Mesothelial cell of epicardium (in vitro differentiated cells): Measurements from ENCODE around the gene NUP62CL. TPM values are rescaled to one million over a fixed set of nuclear protein-coding genes. Genes with fewer than 3 reads are reported as not detected.
"Not testable (repeated sequence)": the region's sequence is repeated elsewhere in the genome, so short reads cannot be mapped to it uniquely, and the experiment has no call there.

Source experiments
- DNase-seq, 2 experiments: peaks; one replicate each; pipeline ENCODE4 v3.0.0; 2021; ENCODE audit warnings: low spot score in 2 of 2; ENCODE audit not compliant: unreplicated experiment in 2 of 2
- H3K27ac Mint-ChIP-seq: 2 replicates; pipeline ENCODE4 v1.8.0; 2021; ENCODE audit warnings: mixed read lengths
- H3K27me3 Mint-ChIP-seq: 2 replicates; pipeline ENCODE4 v1.8.0; 2021; ENCODE audit warnings: low read depth, mixed read lengths
- H3K36me3 Mint-ChIP-seq: 2 replicates; pipeline ENCODE4 v1.8.0; 2021; ENCODE audit warnings: mixed read lengths
- H3K4me1 Mint-ChIP-seq: 2 replicates; pipeline ENCODE4 v1.8.0; 2021; ENCODE audit warnings: mixed read lengths
- H3K4me3 Mint-ChIP-seq: 2 replicates; pipeline ENCODE4 v1.8.0; 2021; ENCODE audit warnings: mild to moderate bottlenecking, moderate library complexity, mixed read lengths
- H3K9me3 Mint-ChIP-seq: 2 replicates; pipeline ENCODE4 v1.8.0; 2021; ENCODE audit warnings: mixed read lengths
- total RNA-seq: library from RNA; stranded (reverse); gene quantifications from 3 replicates; pipeline ENCODE4 v1.2.1, GENCODE V29; 2021
- TF ChIP-seq, protein P1 (sequence below): fragments of 200-600 bp; sonication (generic); IDR thresholded peaks from one replicate; pipeline ENCODE4 v1.5.0; 2021; ENCODE audit warnings: antibody characterized with exemption; ENCODE audit not compliant: unreplicated experiment

NUP62CL gene
- total RNA-seq, 1 donor from 2014 or later, result 4.0 TPM

DNA sequence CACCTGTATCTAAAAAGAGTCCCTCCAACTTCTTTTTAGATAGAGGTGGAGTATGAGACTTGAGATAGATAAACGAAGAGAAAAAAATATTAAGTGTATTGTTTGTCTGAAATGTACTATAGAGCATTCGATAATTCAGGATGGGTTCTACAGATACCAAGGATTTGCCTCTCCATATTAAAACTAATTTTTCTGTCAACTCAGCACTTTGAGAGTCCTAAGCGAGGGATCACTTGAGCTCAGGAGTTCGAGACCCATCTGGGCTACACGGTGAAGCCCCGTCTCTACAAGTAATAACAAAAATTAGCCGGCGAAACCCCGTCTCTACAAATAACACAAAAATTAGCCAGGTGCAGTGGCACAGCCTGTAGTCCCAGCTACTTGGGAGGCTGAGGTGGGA, 1.7 kb upstream of the NUP62CL start:
- H3K4me1 Mint-ChIP-seq, result peaks cover 6% of the 10 kb centered on the region
- TF ChIP-seq, protein P1, sequence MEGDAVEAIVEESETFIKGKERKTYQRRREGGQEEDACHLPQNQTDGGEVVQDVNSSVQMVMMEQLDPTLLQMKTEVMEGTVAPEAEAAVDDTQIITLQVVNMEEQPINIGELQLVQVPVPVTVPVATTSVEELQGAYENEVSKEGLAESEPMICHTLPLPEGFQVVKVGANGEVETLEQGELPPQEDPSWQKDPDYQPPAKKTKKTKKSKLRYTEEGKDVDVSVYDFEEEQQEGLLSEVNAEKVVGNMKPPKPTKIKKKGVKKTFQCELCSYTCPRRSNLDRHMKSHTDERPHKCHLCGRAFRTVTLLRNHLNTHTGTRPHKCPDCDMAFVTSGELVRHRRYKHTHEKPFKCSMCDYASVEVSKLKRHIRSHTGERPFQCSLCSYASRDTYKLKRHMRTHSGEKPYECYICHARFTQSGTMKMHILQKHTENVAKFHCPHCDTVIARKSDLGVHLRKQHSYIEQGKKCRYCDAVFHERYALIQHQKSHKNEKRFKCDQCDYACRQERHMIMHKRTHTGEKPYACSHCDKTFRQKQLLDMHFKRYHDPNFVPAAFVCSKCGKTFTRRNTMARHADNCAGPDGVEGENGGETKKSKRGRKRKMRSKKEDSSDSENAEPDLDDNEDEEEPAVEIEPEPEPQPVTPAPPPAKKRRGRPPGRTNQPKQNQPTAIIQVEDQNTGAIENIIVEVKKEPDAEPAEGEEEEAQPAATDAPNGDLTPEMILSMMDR, result no peak
- H3K4me3 Mint-ChIP-seq, result no peak overlapping the region
- no peak overlapping the region for H3K27ac Mint-ChIP-seq
- H3K9me3 Mint-ChIP-seq, result peaks cover 11% of the 10 kb centered on the region
- DNase-seq, result no peak
- H3K27me3 Mint-ChIP-seq, result no peaks in the 10 kb centered on the region
- H3K36me3 Mint-ChIP-seq, result no peaks in the 10 kb centered on the region

DNA sequence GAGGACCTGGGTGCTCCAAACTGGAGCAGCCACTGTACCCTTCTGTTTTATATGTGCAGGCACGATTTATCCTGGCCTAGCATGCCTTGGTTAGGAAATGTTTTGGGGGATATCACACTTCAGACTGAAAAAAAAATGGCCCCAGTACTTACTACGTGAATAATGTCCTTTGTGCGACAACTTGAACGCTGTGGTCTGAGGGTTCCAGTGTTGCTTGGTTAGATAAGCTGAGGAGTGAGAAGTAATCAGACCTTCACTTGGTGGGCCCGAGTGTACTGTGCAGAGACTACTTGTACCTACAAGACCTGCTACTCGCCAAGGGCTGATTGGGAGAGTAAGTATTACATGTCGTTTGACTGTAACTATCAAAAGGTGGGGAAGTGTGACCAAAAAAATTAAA, 856 bp upstream of the NUP62CL start:
- Mint-ChIP-seq H3K36me3 (no peaks in the 10 kb centered on the region), H3K4me3 (no peak overlapping the region), H3K27ac (no peak overlapping the region), H3K4me1 (peaks cover 6% of the 10 kb centered on the region), H3K9me3 (peaks cover 5% of the 10 kb centered on the region), H3K27me3 (no peaks in the 10 kb centered on the region)
- DNase-seq, result no peak
- TF ChIP-seq, protein P1, result no peak

DNA sequence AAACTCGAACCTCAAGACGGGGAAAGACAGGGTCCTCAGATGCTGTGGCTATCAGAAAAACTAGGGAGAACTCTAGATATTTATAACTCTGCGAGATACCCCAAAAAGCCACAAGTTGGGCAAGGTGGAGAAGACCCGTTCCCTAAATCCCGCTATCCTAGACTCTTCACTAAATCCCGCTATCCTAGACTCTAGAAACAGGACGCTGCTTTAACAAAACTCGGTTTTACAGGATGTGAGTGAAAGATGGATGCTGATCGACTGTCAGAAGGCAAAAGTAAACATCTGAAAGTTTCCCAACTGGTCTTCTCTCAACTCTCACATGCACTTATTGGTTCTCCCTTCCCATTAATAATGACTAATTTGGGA, 448 bp upstream of the NUP62CL start:
- TF ChIP-seq, protein P1, result no peak
- DNase-seq, result no peak
- H3K4me3 Mint-ChIP-seq, result peak overlapping the region; percentile 79

DNA sequence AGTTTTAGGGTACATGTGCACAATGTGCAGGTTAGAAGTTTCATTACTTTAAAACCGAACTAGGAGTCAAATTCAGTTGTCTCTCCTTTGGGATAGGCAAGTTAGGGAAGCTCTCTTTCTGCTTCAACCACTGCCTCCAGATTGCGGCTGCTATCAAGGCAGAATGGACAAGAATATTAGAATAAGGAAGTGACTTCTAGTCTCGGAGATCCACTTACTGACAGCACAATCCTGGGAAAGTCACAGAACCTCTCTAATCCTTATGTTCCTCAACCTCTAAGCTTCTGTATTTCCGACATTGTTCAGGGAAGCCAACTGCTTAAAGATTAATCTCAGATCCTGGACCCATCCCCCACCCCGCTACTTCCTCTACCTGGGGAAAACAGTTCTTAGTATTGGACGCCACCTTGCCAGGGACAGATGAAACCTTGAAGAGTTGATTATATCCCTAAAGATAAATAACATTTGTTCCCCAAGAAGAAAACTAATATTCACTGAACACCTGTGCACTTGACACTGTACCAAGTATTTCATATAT, 2.1 kb downstream of the NUP62CL start:
- Mint-ChIP-seq H3K4me1 (peaks cover 6% of the 10 kb centered on the region), H3K27me3 (no peaks in the 10 kb centered on the region), H3K27ac (no peak overlapping the region), H3K4me3 (no peak overlapping the region), H3K36me3 (no peaks in the 10 kb centered on the region), H3K9me3 (peaks cover 6% of the 10 kb centered on the region)
- no peak for DNase-seq
- TF ChIP-seq, protein P1, result no peak

More for the DNA sequence above, 448 bp upstream of the NUP62CL start:
- Mint-ChIP-seq H3K36me3 (no peaks in the 10 kb centered on the region), H3K27ac (no peak overlapping the region), H3K9me3 (peaks cover 5% of the 10 kb centered on the region), H3K4me1 (peaks cover 6% of the 10 kb centered on the region), H3K27me3 (no peaks in the 10 kb centered on the region)

DNA sequence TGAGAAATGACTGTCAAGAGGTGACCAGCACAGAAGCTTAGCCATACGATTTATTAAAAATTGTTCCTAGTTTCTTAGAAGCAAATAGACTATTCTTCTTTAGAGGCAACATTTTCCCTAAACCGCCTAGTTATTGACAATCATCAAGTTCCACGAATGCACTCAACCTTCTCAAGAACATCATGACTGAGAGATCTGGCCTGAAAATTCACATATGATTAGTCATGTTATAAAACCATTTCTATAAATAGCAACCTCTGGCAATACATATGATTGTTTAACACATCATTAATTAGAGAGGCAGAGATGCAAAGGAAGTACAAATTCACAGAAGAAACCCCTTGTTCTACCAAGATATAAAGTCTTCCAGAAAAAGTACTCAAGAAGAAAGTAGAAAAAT, 6.7 kb downstream of the NUP62CL start:
- Mint-ChIP-seq H3K9me3 (peaks cover 19% of the 10 kb centered on the region), H3K4me1 (no peaks in the 10 kb centered on the region), H3K27me3 (no peaks in the 10 kb centered on the region), H3K36me3 (no peaks in the 10 kb centered on the region), H3K27ac (no peak overlapping the region), H3K4me3 (no peak overlapping the region)
- TF ChIP-seq, protein P1, result no peak
- DNase-seq, result no peak

DNA sequence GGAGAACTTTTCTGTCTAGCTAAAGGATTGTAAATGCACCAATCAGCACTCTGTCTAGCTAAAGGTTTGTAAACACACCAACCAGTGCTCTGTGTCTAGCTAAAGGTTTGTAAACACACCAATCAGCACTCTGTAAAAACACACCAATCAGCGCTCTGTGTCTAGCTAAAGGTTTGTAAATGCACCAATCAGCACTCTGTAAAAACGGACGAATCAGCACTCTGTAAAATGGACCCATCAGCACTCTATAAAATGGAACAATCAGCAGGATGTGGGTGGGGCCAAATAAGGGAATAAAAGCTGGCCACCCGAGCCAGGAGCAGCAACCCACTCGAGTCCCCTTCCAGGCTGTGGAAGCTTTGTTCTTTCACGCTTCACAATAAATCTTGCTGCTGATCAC, 8.2 kb downstream of the NUP62CL start:
- H3K27me3 Mint-ChIP-seq, H3K4me3 Mint-ChIP-seq, H3K27ac Mint-ChIP-seq, DNase-seq, H3K36me3 Mint-ChIP-seq, H3K4me1 Mint-ChIP-seq: not testable (repeated sequence)
- H3K9me3 Mint-ChIP-seq, result peaks cover 19% of the 10 kb centered on the region
